ENCODE data around the gene GJA5. TPM values are rescaled to one million over a fixed set of nuclear protein-coding genes. Genes with fewer than 3 reads are reported as not detected.
A peak's percentile ranks its signal among the peaks of the same experiment; 100 is the strongest.

Gene GJA5
- total and polyA plus RNA-seq, 2 experiments from 2014 or later, result 0.24 to 1.7 TPM

DNA sequence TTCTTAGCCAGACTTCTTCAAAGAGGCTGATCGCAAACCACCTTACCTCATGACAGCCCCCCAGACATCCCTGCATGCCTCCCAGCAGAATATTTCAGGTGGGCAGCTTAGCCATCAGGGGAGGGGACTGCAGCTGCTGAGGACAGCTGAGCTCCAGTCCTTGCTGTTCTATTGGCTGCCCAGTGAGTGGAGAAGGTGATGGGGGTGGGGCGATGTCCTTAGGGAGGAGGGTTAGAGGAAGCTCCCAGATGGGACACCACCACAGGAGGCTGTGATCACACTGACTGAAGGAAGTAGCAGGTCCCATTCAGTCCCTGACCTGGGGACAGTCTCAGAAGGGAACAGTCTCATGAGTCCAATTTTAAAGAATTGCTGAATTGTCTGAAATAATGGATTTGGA lies 38.3 kb downstream of the GJA5 start:
- no peaks in the 10 kb centered on the region for H3K9me2 ChIP-seq (ENCODE audit: insufficient read depth)
- H3K79me2 ChIP-seq (replicated peaks; ENCODE audit: insufficient read depth), result no peaks in the 10 kb centered on the region
- Mint-ChIP-seq H3K4me1 (peaks cover 20% of the 10 kb centered on the region), H3K27ac (no peak overlapping the region), H3K9me3 (peaks cover 11% of the 10 kb centered on the region), H3K4me3 (no peak overlapping the region), H3K27me3 (ENCODE audit: insufficient read depth, low read depth, poor library complexity) (peaks cover 9% of the 10 kb centered on the region), H3K36me3 (ENCODE audit: low read depth) (peaks cover 6% of the 10 kb centered on the region; the same call in 2 of the 3 replicates)
- H3K4me2 ChIP-seq, result no peak overlapping the region
- H3F3A ChIP-seq (replicated peaks; ENCODE audit: low read depth), result no peaks in the 10 kb centered on the region
- DNase-seq (ENCODE audit: low spot score) (peak; percentile 56), ATAC-seq (peak; percentile 61)
- H3K4me3 ChIP-seq, result no peak overlapping the region
- no peak overlapping the region for H3K27ac ChIP-seq (ENCODE audit: low read depth)
- H3K36me3 ChIP-seq (ENCODE audit: insufficient read depth), result no peaks in the 10 kb centered on the region
- TF ChIP-seq JUNB (IDR thresholded peaks at IDR 0.05; ENCODE audit: unreplicated experiment) (no peak), POLR2AphosphoS5 (IDR thresholded peaks at IDR 0.05; ENCODE audit: low read depth) (no peak), EZH2 (IDR thresholded peaks at IDR 0.05; ENCODE audit: low read depth, unreplicated experiment) (no peak), EZH2phosphoT487 (IDR thresholded peaks at IDR 0.05; ENCODE audit: unreplicated experiment) (no peak)
- TF ChIP-seq, protein P1, sequence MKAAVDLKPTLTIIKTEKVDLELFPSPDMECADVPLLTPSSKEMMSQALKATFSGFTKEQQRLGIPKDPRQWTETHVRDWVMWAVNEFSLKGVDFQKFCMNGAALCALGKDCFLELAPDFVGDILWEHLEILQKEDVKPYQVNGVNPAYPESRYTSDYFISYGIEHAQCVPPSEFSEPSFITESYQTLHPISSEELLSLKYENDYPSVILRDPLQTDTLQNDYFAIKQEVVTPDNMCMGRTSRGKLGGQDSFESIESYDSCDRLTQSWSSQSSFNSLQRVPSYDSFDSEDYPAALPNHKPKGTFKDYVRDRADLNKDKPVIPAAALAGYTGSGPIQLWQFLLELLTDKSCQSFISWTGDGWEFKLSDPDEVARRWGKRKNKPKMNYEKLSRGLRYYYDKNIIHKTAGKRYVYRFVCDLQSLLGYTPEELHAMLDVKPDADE (IDR thresholded peaks at IDR 0.05), result no peak
- H2AFZ ChIP-seq, result peak overlapping the region; percentile 69
- H3K4me1 ChIP-seq (ENCODE audit: insufficient read depth), result peaks cover 17% of the 10 kb centered on the region
- no peaks in the 10 kb centered on the region for H4K20me1 ChIP-seq (replicated peaks; ENCODE audit: insufficient read depth)
- H3K27me3 ChIP-seq (ENCODE audit: insufficient read depth), result no peaks in the 10 kb centered on the region

DNA sequence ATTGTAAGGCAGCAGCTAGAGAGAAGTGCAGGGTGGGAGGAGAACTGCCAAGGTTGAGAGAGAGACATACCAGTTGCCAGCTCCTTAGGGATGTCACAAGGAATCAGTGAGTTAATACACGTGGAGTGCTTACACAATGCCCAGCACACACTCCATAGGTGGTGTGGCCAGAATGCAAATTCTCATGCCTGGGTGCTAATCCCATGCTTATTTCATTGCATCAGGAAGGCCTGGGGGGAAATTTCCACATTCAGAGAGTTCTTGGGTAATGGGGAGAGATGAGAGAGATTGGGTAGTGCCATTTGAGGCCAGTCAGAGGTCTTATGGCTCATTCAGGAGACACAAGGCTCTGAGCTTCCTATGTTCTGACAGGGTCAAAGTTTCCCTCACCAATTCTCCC lies 38.7 kb downstream of the GJA5 start:
- peak overlapping the region; percentile 69 for H2AFZ ChIP-seq
- no peak overlapping the region for H3K4me3 Mint-ChIP-seq
- H3K36me3 ChIP-seq (ENCODE audit: insufficient read depth), result no peaks in the 10 kb centered on the region
- ATAC-seq, result no peak
- no peaks in the 10 kb centered on the region for H3K9me2 ChIP-seq (ENCODE audit: insufficient read depth)
- H3K27me3 ChIP-seq (ENCODE audit: insufficient read depth), result no peaks in the 10 kb centered on the region
- no peak overlapping the region for H3K27ac Mint-ChIP-seq
- H3K27ac ChIP-seq (ENCODE audit: low read depth), result no peak overlapping the region
- no peak overlapping the region for H3K4me2 ChIP-seq
- no peaks in the 10 kb centered on the region for H4K20me1 ChIP-seq (replicated peaks; ENCODE audit: insufficient read depth)
- peaks cover 6% of the 10 kb centered on the region; the same call in 2 of the 3 replicates for H3K36me3 Mint-ChIP-seq (ENCODE audit: low read depth)
- no peak for DNase-seq (ENCODE audit: low spot score)
- H3K4me1 ChIP-seq (ENCODE audit: insufficient read depth), result peaks cover 16% of the 10 kb centered on the region
- H3K79me2 ChIP-seq (replicated peaks; ENCODE audit: insufficient read depth), result no peaks in the 10 kb centered on the region
- peaks cover 20% of the 10 kb centered on the region for H3K4me1 Mint-ChIP-seq
- TF ChIP-seq CREB1 (CRISPR knock-in tag; IDR thresholded peaks at IDR 0.05; ENCODE audit: low read depth) (no peak), STAT1 (IDR thresholded peaks at IDR 0.05; ENCODE audit: unreplicated experiment) (no peak), EZH2 (IDR thresholded peaks at IDR 0.05; ENCODE audit: low read depth, unreplicated experiment) (no peak), NANOG (IDR thresholded peaks at IDR 0.05; ENCODE audit: borderline replicate concordance) (no peak)
- TF ChIP-seq, protein P2, sequence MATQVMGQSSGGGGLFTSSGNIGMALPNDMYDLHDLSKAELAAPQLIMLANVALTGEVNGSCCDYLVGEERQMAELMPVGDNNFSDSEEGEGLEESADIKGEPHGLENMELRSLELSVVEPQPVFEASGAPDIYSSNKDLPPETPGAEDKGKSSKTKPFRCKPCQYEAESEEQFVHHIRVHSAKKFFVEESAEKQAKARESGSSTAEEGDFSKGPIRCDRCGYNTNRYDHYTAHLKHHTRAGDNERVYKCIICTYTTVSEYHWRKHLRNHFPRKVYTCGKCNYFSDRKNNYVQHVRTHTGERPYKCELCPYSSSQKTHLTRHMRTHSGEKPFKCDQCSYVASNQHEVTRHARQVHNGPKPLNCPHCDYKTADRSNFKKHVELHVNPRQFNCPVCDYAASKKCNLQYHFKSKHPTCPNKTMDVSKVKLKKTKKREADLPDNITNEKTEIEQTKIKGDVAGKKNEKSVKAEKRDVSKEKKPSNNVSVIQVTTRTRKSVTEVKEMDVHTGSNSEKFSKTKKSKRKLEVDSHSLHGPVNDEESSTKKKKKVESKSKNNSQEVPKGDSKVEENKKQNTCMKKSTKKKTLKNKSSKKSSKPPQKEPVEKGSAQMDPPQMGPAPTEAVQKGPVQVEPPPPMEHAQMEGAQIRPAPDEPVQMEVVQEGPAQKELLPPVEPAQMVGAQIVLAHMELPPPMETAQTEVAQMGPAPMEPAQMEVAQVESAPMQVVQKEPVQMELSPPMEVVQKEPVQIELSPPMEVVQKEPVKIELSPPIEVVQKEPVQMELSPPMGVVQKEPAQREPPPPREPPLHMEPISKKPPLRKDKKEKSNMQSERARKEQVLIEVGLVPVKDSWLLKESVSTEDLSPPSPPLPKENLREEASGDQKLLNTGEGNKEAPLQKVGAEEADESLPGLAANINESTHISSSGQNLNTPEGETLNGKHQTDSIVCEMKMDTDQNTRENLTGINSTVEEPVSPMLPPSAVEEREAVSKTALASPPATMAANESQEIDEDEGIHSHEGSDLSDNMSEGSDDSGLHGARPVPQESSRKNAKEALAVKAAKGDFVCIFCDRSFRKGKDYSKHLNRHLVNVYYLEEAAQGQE (IDR thresholded peaks at IDR 0.05; ENCODE audit: unreplicated experiment), result no peak
- H3K27me3 Mint-ChIP-seq (ENCODE audit: insufficient read depth, low read depth, poor library complexity), result peaks cover 9% of the 10 kb centered on the region
- peaks cover 11% of the 10 kb centered on the region for H3K9me3 Mint-ChIP-seq
- H3F3A ChIP-seq (replicated peaks; ENCODE audit: low read depth), result no peaks in the 10 kb centered on the region
- H3K4me3 ChIP-seq, result no peak overlapping the region
